ENCODE data around the gene NUDT22. TPM values are rescaled to one million over a fixed set of nuclear protein-coding genes. Genes with fewer than 3 reads are reported as not detected.
A peak's percentile ranks its signal among the peaks of the same experiment; 100 is the strongest.

NUDT22 gene
- polyA plus RNA-seq, 4 donors, result 21.4 to 41.4 (median 32.5) TPM

GRCh38 chr11:64268025-64268892, 42.2 kb downstream of the NUDT22 start:
- DNase-seq (ENCODE audit: low read depth in 4 of 4, low spot score in 2 of 4), result no peak

- DNase-seq (ENCODE audit: low read depth in 4 of 4, low spot score in 2 of 4), result no peak
Measured at GRCh38 chr11:64268893-64269539, 42.9 kb downstream of the NUDT22 start.

GRCh38 chr11:64269540-64270220, 43.6 kb downstream of the NUDT22 start:
- DNase-seq (ENCODE audit: low read depth in 4 of 4, low spot score in 2 of 4), result peak; percentile 96 to 99 (median 98)

- DNase-seq (ENCODE audit: low read depth in 4 of 4, low spot score in 2 of 4), result no peak
Measured at GRCh38 chr11:64275031-64275800, 49.1 kb downstream of the NUDT22 start.

GRCh38 chr11:64275841-64276240, 49.8 kb downstream of the NUDT22 start:
- DNase-seq (ENCODE audit: low read depth in 4 of 4, low spot score in 2 of 4), result no peak

- DNase-seq (ENCODE audit: low read depth in 4 of 4, low spot score in 2 of 4), result no peak
Measured at GRCh38 chr11:64276653-64277431, 50.8 kb downstream of the NUDT22 start.

- DNase-seq (ENCODE audit: low read depth in 4 of 4, low spot score in 2 of 4), result no peak
Measured at GRCh38 chr11:64278576-64279190, 52.6 kb downstream of the NUDT22 start.

Other genes with a start within 250 kb of the NUDT22 start
- 100 to 1,000 TPM; 101 to 110 (median 105) TPM for gene OTUB1, start 239.8 kb upstream of the NUDT22 start, polyA plus RNA-seq (ENCODE audit: insufficient read length in 4 of 4)
- gene FLRT1, start 190.3 kb upstream of the NUDT22 start, polyA plus RNA-seq (ENCODE audit: insufficient read length in 4 of 4), result 1 to 10 TPM; 2.5 to 4.6 (median 3.2) TPM
- gene MACROD1, start 60.2 kb upstream of the NUDT22 start, polyA plus RNA-seq (ENCODE audit: insufficient read length in 4 of 4), result 10 to 100 TPM; 15.1 to 23.2 (median 19.5) TPM
- 100 to 1,000 TPM; 156 to 207 (median 187) TPM for gene STIP1, start 40.1 kb upstream of the NUDT22 start, polyA plus RNA-seq (ENCODE audit: insufficient read length in 4 of 4)
- gene FERMT3, start 19.6 kb upstream of the NUDT22 start, polyA plus RNA-seq (ENCODE audit: insufficient read length in 4 of 4), result 1 to 10 TPM; 4.4 to 8.1 (median 4.9) TPM
- 10 to 100 TPM; 32.9 to 58.5 (median 48.2) TPM for gene TRPT1, start 88 bp upstream of the NUDT22 start, polyA plus RNA-seq (ENCODE audit: insufficient read length in 4 of 4)
- gene DNAJC4, start 4.3 kb downstream of the NUDT22 start, polyA plus RNA-seq (ENCODE audit: insufficient read length in 4 of 4), result 10 to 100 TPM; 54.6 to 78.9 (median 72.2) TPM
- 100 to 1,000 TPM in 2 of 4 donors, 10 to 100 TPM in 2; 76.6 to 116 (median 99.7) TPM for gene VEGFB, start 8.3 kb downstream of the NUDT22 start, polyA plus RNA-seq (ENCODE audit: insufficient read length in 4 of 4)
- 100 to 1,000 TPM in 2 of 4 donors, 10 to 100 TPM in 2; 94.5 to 110 (median 102) TPM for gene FKBP2, start 14.8 kb downstream of the NUDT22 start, polyA plus RNA-seq (ENCODE audit: insufficient read length in 4 of 4)
- 100 to 1,000 TPM in 1 of 4 donors, 10 to 100 TPM in 3; 53.8 to 117 (median 76.0) TPM for gene PPP1R14B, start 20.7 kb downstream of the NUDT22 start, polyA plus RNA-seq (ENCODE audit: insufficient read length in 4 of 4)
- 10 to 100 TPM; 11.8 to 17.5 (median 14.8) TPM for gene PLCB3, start 25.3 kb downstream of the NUDT22 start, polyA plus RNA-seq (ENCODE audit: insufficient read length in 4 of 4)
- 10 to 100 TPM; 44.2 to 72.0 (median 57.1) TPM for gene BAD, start 58.4 kb downstream of the NUDT22 start, polyA plus RNA-seq (ENCODE audit: insufficient read length in 4 of 4)
- 10 to 100 TPM; 25.6 to 52.9 (median 40.4) TPM for gene GPR137, start 59.6 kb downstream of the NUDT22 start, polyA plus RNA-seq (ENCODE audit: insufficient read length in 4 of 4)
- gene KCNK4, start 65.0 kb downstream of the NUDT22 start, polyA plus RNA-seq (ENCODE audit: insufficient read length in 4 of 4), result under 1 TPM in 1 of 4 donors, not detected in 3; 0.09 TPM
- under 1 TPM in 1 of 4 donors, not detected in 3; 0.19 TPM for gene CATSPERZ, start 74.1 kb downstream of the NUDT22 start, polyA plus RNA-seq (ENCODE audit: insufficient read length in 4 of 4)
- 10 to 100 TPM; 17.9 to 31.1 (median 26.0) TPM for gene ESRRA, start 79.2 kb downstream of the NUDT22 start, polyA plus RNA-seq (ENCODE audit: insufficient read length in 4 of 4)
- gene TRMT112, start 91.3 kb downstream of the NUDT22 start, polyA plus RNA-seq (ENCODE audit: insufficient read length in 4 of 4), result 100 to 1,000 TPM; 209 to 285 (median 235) TPM
- 100 to 1,000 TPM; 187 to 282 (median 212) TPM for gene PRDX5, start 91.8 kb downstream of the NUDT22 start, polyA plus RNA-seq (ENCODE audit: insufficient read length in 4 of 4)
- 1 to 10 TPM; 2.7 to 4.6 (median 3.7) TPM for gene CCDC88B, start 113.9 kb downstream of the NUDT22 start, polyA plus RNA-seq (ENCODE audit: insufficient read length in 4 of 4)
- 10 to 100 TPM; 11.0 to 17.4 (median 15.0) TPM for gene RPS6KA4, start 132.9 kb downstream of the NUDT22 start, polyA plus RNA-seq (ENCODE audit: insufficient read length in 4 of 4)

Measured in left renal cortex interstitium (tissue), 4 donors.